ENCODE measurements around the gene PATJ. TPM values are rescaled to one million over a fixed set of nuclear protein-coding genes. Genes with fewer than 3 reads are reported as not detected.
A peak's percentile ranks its signal among the peaks of the same experiment; 100 is the strongest.

Gene PATJ
- total and polyA plus RNA-seq, 2 experiments from 2014 or later: 35.3 to 68.4 TPM

GRCh38 chr1:61904354-61904753 lies 162.1 kb downstream of the PATJ start:
- no peak for TF ChIP-seq ETS1 (IDR thresholded peaks at IDR 0.05)
- TF ChIP-seq ZNF114 (CRISPR knock-in tag; IDR thresholded peaks at IDR 0.05): no peak
- no peak for TF ChIP-seq STAT1 (IDR thresholded peaks at IDR 0.05; ENCODE audit: unreplicated experiment)
- TF ChIP-seq EZH2 (IDR thresholded peaks at IDR 0.05; ENCODE audit: low read depth, unreplicated experiment): no peak
- TF ChIP-seq NANOG (IDR thresholded peaks at IDR 0.05; ENCODE audit: borderline replicate concordance): no peak

GRCh38 chr1:61907102-61907501 lies 164.8 kb downstream of the PATJ start:
- H4K20me1 ChIP-seq (replicated peaks; ENCODE audit: insufficient read depth): no peaks in the 10 kb centered on the region
- H3K4me3 ChIP-seq: no peak overlapping the region
- ATAC-seq: no peak
- H3K27ac Mint-ChIP-seq: peak overlapping the region; percentile 25; the same call in 1 of the 2 replicates
- no peak overlapping the region for H3K4me2 ChIP-seq
- H3K9me2 ChIP-seq (ENCODE audit: insufficient read depth): peaks cover 3% of the 10 kb centered on the region; the same call in 1 of the 2 replicates
- peaks cover 17% of the 10 kb centered on the region for H3K36me3 ChIP-seq (ENCODE audit: insufficient read depth)
- H3K79me2 ChIP-seq (replicated peaks; ENCODE audit: insufficient read depth): no peaks in the 10 kb centered on the region
- no peak overlapping the region for H3K4me3 Mint-ChIP-seq
- TF ChIP-seq ETS1 (IDR thresholded peaks at IDR 0.05): no peak
- TF ChIP-seq CTCF (conservative IDR thresholded peaks at IDR 0.05; ENCODE audit: low read depth in 2 of 2): no peak
- TF ChIP-seq ZNF331 (CRISPR knock-in tag; IDR thresholded peaks at IDR 0.05; ENCODE audit: low read depth): no peak
- TF ChIP-seq JUNB (IDR thresholded peaks at IDR 0.05; ENCODE audit: unreplicated experiment): no peak
- TF ChIP-seq NANOG (IDR thresholded peaks at IDR 0.05; ENCODE audit: borderline replicate concordance): no peak
- TF ChIP-seq EZH2phosphoT487 (IDR thresholded peaks at IDR 0.05; ENCODE audit: unreplicated experiment): no peak
- H3K4me1 ChIP-seq (ENCODE audit: insufficient read depth): peaks cover 16% of the 10 kb centered on the region
- H3K36me3 Mint-ChIP-seq (ENCODE audit: low read depth): peaks cover 20% of the 10 kb centered on the region
- H2AFZ ChIP-seq: no peak overlapping the region
- no peaks in the 10 kb centered on the region for H3K9me3 Mint-ChIP-seq
- no peaks in the 10 kb centered on the region for H3K27me3 Mint-ChIP-seq (ENCODE audit: insufficient read depth, low read depth, poor library complexity)
- H3K27ac ChIP-seq (ENCODE audit: low read depth): no peak overlapping the region
- H3K27me3 ChIP-seq (ENCODE audit: insufficient read depth): no peaks in the 10 kb centered on the region
- H3K4me1 Mint-ChIP-seq: peaks cover 26% of the 10 kb centered on the region
- no peaks in the 10 kb centered on the region for H3F3A ChIP-seq (replicated peaks; ENCODE audit: low read depth)
- DNase-seq (ENCODE audit: low spot score): no peak

More at GRCh38 chr1:61904354-61904753, 162.1 kb downstream of the PATJ start:
- DNase-seq (ENCODE audit: low spot score) (no peak), ATAC-seq (no peak)
- H2AFZ ChIP-seq: no peak overlapping the region
- no peaks in the 10 kb centered on the region for H3K27me3 Mint-ChIP-seq (ENCODE audit: insufficient read depth, low read depth, poor library complexity)
- H3F3A ChIP-seq (replicated peaks; ENCODE audit: low read depth): no peaks in the 10 kb centered on the region
- no peak overlapping the region for H3K4me3 ChIP-seq
- peaks cover 3% of the 10 kb centered on the region; the same call in 1 of the 2 replicates for H3K9me2 ChIP-seq (ENCODE audit: insufficient read depth)
- no peaks in the 10 kb centered on the region for H4K20me1 ChIP-seq (replicated peaks; ENCODE audit: insufficient read depth)
- H3K79me2 ChIP-seq (replicated peaks; ENCODE audit: insufficient read depth): no peaks in the 10 kb centered on the region
- H3K4me2 ChIP-seq: no peak overlapping the region
- peaks cover 16% of the 10 kb centered on the region for H3K4me1 ChIP-seq (ENCODE audit: insufficient read depth)
- peaks cover 7% of the 10 kb centered on the region; the same call in 1 of the 2 replicates for H3K36me3 ChIP-seq (ENCODE audit: insufficient read depth)
- peaks cover 26% of the 10 kb centered on the region for H3K4me1 Mint-ChIP-seq
- H3K4me3 Mint-ChIP-seq: no peak overlapping the region
- no peak overlapping the region for H3K27ac ChIP-seq (ENCODE audit: low read depth)
- H3K9me3 Mint-ChIP-seq: no peaks in the 10 kb centered on the region
- peaks cover 22% of the 10 kb centered on the region for H3K36me3 Mint-ChIP-seq (ENCODE audit: low read depth)
- H3K27me3 ChIP-seq (ENCODE audit: insufficient read depth): no peaks in the 10 kb centered on the region
- H3K27ac Mint-ChIP-seq: no peak overlapping the region
